Right lobe of liver (tissue), 6 donors: Measurements from ENCODE around the gene CEP89. TPM values are rescaled to one million over a fixed set of nuclear protein-coding genes. Genes with fewer than 3 reads are reported as not detected.
"Not testable (repeated sequence)": the region's sequence is repeated elsewhere in the genome, so short reads cannot be mapped to it uniquely, and the experiment has no call there.

ENCODE experiments used
- ATAC-seq, 4 donors: fragments of 200-7000 bp; cut with Tn5 transposase; one replicate each; pipeline ENCODE4 v1.9.1; 2020; ENCODE audit warnings: mild to moderate bottlenecking in 4 of 4, moderate library complexity in 4 of 4
- DNase-seq, 3 donors: peaks; one replicate each; pipeline ENCODE4 v3.0.0-alpha.2; 2020
- H3K27ac ChIP-seq, 3 donors: fragments of 200-600 bp; one replicate each; pipeline ENCODE4 v1.8.0; 2022
- H3K27me3 ChIP-seq, 2 donors: fragments of 200-600 bp; one replicate each; pipeline ENCODE4 v1.8.0; 2022
- H3K36me3 ChIP-seq, 4 donors: fragments of 200-600 bp; sonication (generic) in 1 of 4; one replicate each; pipeline versions ENCODE4 v1.5.1 to v1.8.0; 2017 to 2022; ENCODE audit warnings: control low read depth in 1 of 4
- H3K4me1 ChIP-seq, 4 donors: fragments of 200-600 bp; sonication (generic) in 1 of 4; one replicate each; pipeline versions ENCODE4 v1.5.1 to v1.8.0; 2017 to 2022; ENCODE audit warnings: control low read depth in 1 of 4
- H3K4me3 ChIP-seq, 3 donors: fragments of 200-600 bp; one replicate each; pipeline ENCODE4 v1.8.0; 2022
- H3K9me3 ChIP-seq, 4 donors: fragments of 200-600 bp; sonication (generic) in 1 of 4; one replicate each; pipeline versions ENCODE4 v1.5.1 to v1.8.0; 2017 to 2022; ENCODE audit warnings: control low read depth in 1 of 4
- CTCF ChIP-seq, 4 donors: fragments of 200-600 bp in 3 of 4; fragments of 450-650 bp in 1 of 4; IDR thresholded peaks; one replicate each; pipeline versions ENCODE4 v1.5.1 to v1.8.0; 2016 to 2022; ENCODE audit warnings: antibody characterized with exemption in 4 of 4, mild to moderate bottlenecking in 2 of 4
- POLR2A ChIP-seq: fragments of 450-650 bp; IDR thresholded peaks from one replicate; pipeline ENCODE4 v1.6.1; 2017; ENCODE audit warnings: antibody characterized with exemption, mild to moderate bottlenecking
- WGBS: methylation state at CpG from one replicate; pipeline ENCODE4 v1.1.6; 2018; ENCODE audit warnings: low coverage, low lambda C conversion rate; ENCODE audit not compliant: insufficient coverage; ENCODE audit errors: missing lambda C conversion rate; 5-methylcytosine and 5-hydroxymethylcytosine counted together
- intact Hi-C, 2 donors: fragments of 100-400 bp; cut with DNase I; formaldehyde crosslinking; loops; one replicate each; pipeline versions ENCODE4 v1.11.2 to v1.14.1; 2022
- total RNA-seq, 6 experiments: library from RNA; depleted of rRNA in 2 of 6; stranded (reverse); fragments of >200 nt in 2 of 6; fragmentation: NEBNext Ultra II Directional in 3 of 6; extraction: Animal tissue kit (Norgen Biotek cat#: 25700) in 3 of 6; gene quantifications; one replicate each; pipeline versions ENCODE4 v1.1.0 to v1.2.4, GENCODE V29; 2016 to 2023
- donor health status: DM: no; HTN: yes; CAD: no.
- donor health status: DM: no; HTN: no; CAD: no.
- donor health status: DM: no; HTN: no; CAD: no.
- donor health status: DM: no; HTN: yes; CAD: no.
- donor health status: DM: no; HTN: yes; CAD: no.

CEP89 gene
- total RNA-seq, 6 experiments from 2014 or later, result 2.9 to 5.7 (median 4.7) TPM

- Histone ChIP-seq H3K27ac (no peak overlapping the region), H3K36me3 (peaks cover 0 to 16% (median 4%) of the 10 kb centered on the region in 4 donors), H3K4me3 (no peak overlapping the region), H3K27me3 (no peaks in the 10 kb centered on the region), H3K9me3 (no peaks in the 10 kb centered on the region), H3K4me1 (no peaks in the 10 kb centered on the region)
- intact Hi-C loops, result no loop called here
- WGBS, result 91% methylated on average over 11 of the region's 13 CpGs
- ATAC-seq (no peak), DNase-seq (peak in 1 of 3 donors; percentile 31)
- TF ChIP-seq CTCF (IDR thresholded peaks at IDR 0.05) (no peak), POLR2A (no peak)
These were observed 113.6 kb downstream of the CEP89 start for GRCh38 chr19:32858155-32858554.

GRCh38 chr19:32857584-32857983, 114.2 kb downstream of the CEP89 start:
- WGBS, result 98% methylated on average over 5 of the region's 5 CpGs
- ATAC-seq, result no peak
- H3K36me3 ChIP-seq, result peaks cover 0 to 16% (median 4%) of the 10 kb centered on the region in 4 donors
- TF ChIP-seq CTCF (IDR thresholded peaks at IDR 0.05) (no peak), POLR2A (no peak)
- no peaks in the 10 kb centered on the region for H3K4me1 ChIP-seq
- DNase-seq, result no peak
- no peak overlapping the region for H3K4me3 ChIP-seq
- H3K27ac ChIP-seq, result no peak overlapping the region
- no peaks in the 10 kb centered on the region for H3K27me3 ChIP-seq
- no peaks in the 10 kb centered on the region for H3K9me3 ChIP-seq
- intact Hi-C loops, result no loop called here

- H3K27ac ChIP-seq, H3K4me3 ChIP-seq, H3K4me1 ChIP-seq, DNase-seq, intact Hi-C loops, H3K9me3 ChIP-seq, H3K27me3 ChIP-seq, ATAC-seq: not testable (repeated sequence)
- H3K36me3 ChIP-seq, result peaks cover 0 to 16% (median 4%) of the 10 kb centered on the region in 4 donors
- 96% methylated on average over 7 of the region's 7 CpGs for WGBS
These were observed 114.9 kb downstream of the CEP89 start for GRCh38 chr19:32856818-32857217.

GRCh38 chr19:32852216-32852615, 119.5 kb downstream of the CEP89 start:
- ATAC-seq (no peak), DNase-seq (peak in 1 of 3 donors; percentile 14)
- TF ChIP-seq POLR2A, result no peak
- no peak for TF ChIP-seq CTCF (IDR thresholded peaks at IDR 0.05)
- Histone ChIP-seq H3K27ac (no peak overlapping the region), H3K4me1 (no peaks in the 10 kb centered on the region), H3K4me3 (no peak overlapping the region), H3K27me3 (no peaks in the 10 kb centered on the region), H3K36me3 (peaks cover 0 to 4% (median 2%) of the 10 kb centered on the region in 4 donors), H3K9me3 (no peaks in the 10 kb centered on the region)
- intact Hi-C loops, result no loop called here
- 87% methylated on average over 6 of the region's 6 CpGs for WGBS

- H3K36me3 ChIP-seq, H3K27me3 ChIP-seq, H3K4me1 ChIP-seq, H3K4me3 ChIP-seq, intact Hi-C loops, DNase-seq, ATAC-seq, H3K9me3 ChIP-seq, H3K27ac ChIP-seq: not testable (repeated sequence)
- no CpG with 5 or more reads among the region's 2 CpGs for WGBS
These were observed 123.7 kb downstream of the CEP89 start for GRCh38 chr19:32848035-32848434.
